GM12878 (cell line): ENCODE data around the gene SDHAF2. TPM values are rescaled to one million over a fixed set of nuclear protein-coding genes. Genes with fewer than 3 reads are reported as not detected.

Source experiments
- ATAC-seq: fragments of 200-7000 bp; cut with Tn5 transposase; 3 replicates; pipeline ENCODE4 v1.9.1; 2020; ENCODE audit warnings: mild to moderate bottlenecking, moderate library complexity
- BruUV-seq: library from RNA; stranded (reverse); fragments of 400-500 nt; replicated peaks from 2 replicates; lab custom pipeline; 2021; lab: Mats Ljungman, UMichigan
- CTCF ChIA-PET: fragments of 300-600 bp; sonication (Branson Sonifier 250); formaldehyde crosslinking; extraction: SDS; loops from one replicate; lab custom pipeline; 2021; ENCODE audit warnings: inconsistent platforms; lab: Yijun Ruan, JAX
- POLR2A ChIA-PET: fragments of 350-600 bp; formaldehyde crosslinking; extraction: SDS; loops from one replicate; lab custom pipeline; 2021; ENCODE audit warnings: inconsistent platforms; lab: Charles Lee
- RAD21 ChIA-PET: fragments of 300-600 bp; sonication (Branson Sonifier 250); formaldehyde crosslinking; loops from one replicate; lab custom pipeline; 2023; ENCODE audit warnings: antibody characterized with exemption; ENCODE audit not compliant: unreplicated experiment; lab: Charles Lee
- SMC1A ChIA-PET: fragments of 300-600 bp; sonication (Branson Sonifier 250); formaldehyde crosslinking; loops from one replicate; lab custom pipeline; 2023; ENCODE audit not compliant: unreplicated experiment, uncharacterized antibody; lab: Charles Lee
- DNase-seq: peaks from one replicate; pipeline ENCODE4 v3.0.0-alpha.2; 2011; ENCODE audit warnings: low read depth, low spot score
- FAIRE-seq: peaks from 3 replicates; lab custom pipeline; 2011; peaks lifted over from hg19 to GRCh38; lab: Jason Lieb, UNC
- H2AFZ ChIP-seq: 2 replicates; pipeline ENCODE4 v1.6.0; 2011; ENCODE audit warnings: low read depth, low read length, control low read depth; ENCODE audit not compliant: control insufficient read depth
- H3K27ac ChIP-seq: 2 replicates; pipeline ENCODE4 v1.5.1; 2011; ENCODE audit warnings: control low read depth; ENCODE audit not compliant: control insufficient read depth, insufficient read depth
- H3K27me3 ChIP-seq, 2 experiments: replicated peaks in 1 of 2; 2 replicates each; pipeline versions ENCODE4 v1.6.0 to v1.6.1; 2011; ENCODE audit warnings: low read length in 1 of 2; ENCODE audit not compliant: control insufficient read depth in 2 of 2, insufficient read depth in 2 of 2
- H3K36me3 ChIP-seq, 2 experiments: 2 replicates each; pipeline ENCODE4 v1.5.1; 2011; ENCODE audit warnings: low read length in 1 of 2; ENCODE audit not compliant: control insufficient read depth in 2 of 2, insufficient read depth in 2 of 2
- H3K4me1 ChIP-seq: 2 replicates; pipeline ENCODE4 v1.6.1; 2011; ENCODE audit warnings: mild to moderate bottlenecking, low read length, moderate library complexity, mixed read lengths; ENCODE audit not compliant: control insufficient read depth, insufficient read depth
- H3K4me2 ChIP-seq: 2 replicates; pipeline ENCODE4 v1.6.0; 2011; ENCODE audit warnings: control low read depth; ENCODE audit not compliant: control insufficient read depth, insufficient read depth
- H3K4me3 ChIP-seq: fragments of 200-600 bp; sonication (generic); 2 replicates; pipeline ENCODE4 v1.5.1; 2016
- H3K79me2 ChIP-seq: 2 replicates; pipeline ENCODE4 v1.6.0; 2011; ENCODE audit warnings: low read length; ENCODE audit not compliant: control insufficient read depth, insufficient read depth
- H3K9ac ChIP-seq: 2 replicates; pipeline ENCODE4 v1.8.0; 2011; ENCODE audit warnings: low read length, control low read depth, mixed read lengths; ENCODE audit not compliant: control insufficient read depth, insufficient read depth
- H3K9me3 ChIP-seq: replicated peaks from 3 replicates; pipeline ENCODE4 v1.5.1; 2011; ENCODE audit warnings: mild to moderate bottlenecking, low read length; ENCODE audit not compliant: control insufficient read depth, insufficient read depth
- H4K20me1 ChIP-seq: 2 replicates; pipeline ENCODE4 v1.6.0; 2011; ENCODE audit not compliant: control insufficient read depth, insufficient read depth
- BCL3 ChIP-seq: IDR thresholded peaks from 2 replicates; pipeline ENCODE4 v1.6.1; 2011; ENCODE audit warnings: borderline replicate concordance, low read depth, mild to moderate bottlenecking, moderate library complexity, low read length; ENCODE audit not compliant: insufficient read depth, poor library complexity, severe bottlenecking
- BCLAF1 ChIP-seq: fragments of 450-650 bp; IDR thresholded peaks from 2 replicates; pipeline ENCODE4 v1.6.1; 2017; ENCODE audit warnings: antibody characterized with exemption, mild to moderate bottlenecking, moderate library complexity
- CHD2 ChIP-seq: IDR thresholded peaks from 2 replicates; pipeline ENCODE4 v1.6.1; 2011; ENCODE audit warnings: low read depth, low read length, improper control_type of control experiment, borderline replicate concordance
- DPF2 ChIP-seq: fragments of 450-650 bp; IDR thresholded peaks from 2 replicates; pipeline ENCODE4 v1.6.1; 2017; ENCODE audit warnings: mild to moderate bottlenecking
- HDAC2 ChIP-seq: fragments of 200-600 bp; sonication (generic); IDR thresholded peaks from 2 replicates; pipeline ENCODE4 v1.6.1; 2017
- KLF5 ChIP-seq: fragments of 450-650 bp; IDR thresholded peaks from 2 replicates; pipeline ENCODE4 v1.6.1; 2014; ENCODE audit warnings: mild to moderate bottlenecking; ENCODE audit not compliant: partially characterized antibody
- MLLT1 ChIP-seq: fragments of 450-650 bp; IDR thresholded peaks from 2 replicates; pipeline ENCODE4 v1.6.1; 2016; ENCODE audit warnings: mild to moderate bottlenecking
- MTA2 ChIP-seq: fragments of 450-650 bp; IDR thresholded peaks from 2 replicates; pipeline ENCODE4 v1.6.1; 2016; ENCODE audit warnings: low read depth, mild to moderate bottlenecking, moderate library complexity
- PAX5 ChIP-seq: IDR thresholded peaks from 2 replicates; pipeline ENCODE4 v1.6.1; 2011; ENCODE audit warnings: low read depth, low read length, borderline replicate concordance
- PAX8 ChIP-seq: fragments of 450-650 bp; IDR thresholded peaks from 2 replicates; pipeline ENCODE4 v1.6.1; 2017; ENCODE audit warnings: mild to moderate bottlenecking, moderate library complexity
- PBX3 ChIP-seq: IDR thresholded peaks from 2 replicates; pipeline ENCODE4 v1.6.1; 2011; ENCODE audit warnings: mild to moderate bottlenecking, low read depth, low read length, moderate library complexity; ENCODE audit not compliant: insufficient replicate concordance
- SMC3 ChIP-seq: IDR thresholded peaks from 2 replicates; pipeline ENCODE4 v1.6.1; 2011; ENCODE audit warnings: low read length, improper control_type of control experiment, borderline replicate concordance
- TAF1 ChIP-seq: IDR thresholded peaks from 2 replicates; pipeline ENCODE4 v1.6.1; 2011; ENCODE audit warnings: mild to moderate bottlenecking, low read depth, low read length, borderline replicate concordance
- WGBS: methylation state at CpG from one replicate; pipeline ENCODE4 v1.1.6; 2016; ENCODE audit warnings: low lambda C conversion rate; ENCODE audit not compliant: insufficient replicate concordance, insufficient coverage; ENCODE audit errors: missing lambda C conversion rate; 5-methylcytosine and 5-hydroxymethylcytosine counted together
- in situ Hi-C: fragments of 300-500 bp; cut with MboI; formaldehyde crosslinking; loops from 9 replicates; pipeline ENCODE4 v1.14.3; 2018; ENCODE audit warnings: mixed read lengths
- intact Hi-C: fragments of 100-400 bp; cut with micrococcal nuclease; formaldehyde crosslinking; loops from one replicate; pipeline ENCODE4 v1.14.2; 2022; ENCODE audit not compliant: unreplicated experiment
- polyA plus RNA-seq, 11 experiments: library from polyadenylated mRNA; depleted of rRNA in 4 of 11; unstranded in 6 of 11; stranded (reverse) in 5 of 11; fragments of >200 nt; fragmentation: Nextera tagmentation in 4 of 11; fragmentation: Illumina TruSeq in 1 of 11; extraction: Ambion mirVana in 4 of 11; extraction: Trizol in 1 of 11; gene quantifications; 1 replicate in 1 of 11; 2 replicates in 10 of 11; pipeline versions ENCODE4 v1.2.1 to v1.2.3, GENCODE V29; 2011 to 2016; ENCODE audit warnings: inconsistent platforms in 2 of 11, missing spikeins in 2 of 11, low read depth in 1 of 11
- total RNA-seq, 4 experiments: library from RNA; depleted of rRNA in 3 of 4; stranded (reverse); fragments of >200 nt in 3 of 4; fragmentation: Illumina TruSeq in 1 of 4; extraction: Trizol in 1 of 4; gene quantifications; 2 replicates each; pipeline versions ENCODE4 v1.2.1 to v1.2.3, GENCODE V29; 2013 to 2021

The SDHAF2 gene
- total and polyA plus RNA-seq, 10 of the 15 experiments (the other 5 are each of a cell fraction or from before 2014, with no cell fraction given) = 30.6 to 160 (median 78.3) TPM

GRCh38 chr11:61472868-61473267 is 42.9 kb downstream of the SDHAF2 start (continued):
- TF ChIP-seq HDAC2 = no peak
- no peak for TF ChIP-seq MTA2
- TF ChIP-seq PBX3 = no peak
- no peak for TF ChIP-seq PAX8
- no peak for TF ChIP-seq BCLAF1
- TF ChIP-seq, all 136 proteins: peak for 0

GRCh38 chr11:61473370-61474012 is 43.6 kb downstream of the SDHAF2 start:
- Histone ChIP-seq H3K9ac (no peak overlapping the region), H4K20me1 (peaks cover 3% of the 10 kb centered on the region; the same call in 1 of the 2 replicates), H3K79me2 (no peaks in the 10 kb centered on the region), H3K27me3 (no peaks in the 10 kb centered on the region), H3K4me3 (no peak overlapping the region), H3K9me3 (no peaks in the 10 kb centered on the region), H3K4me2 (no peak overlapping the region), H3K4me1 (no peaks in the 10 kb centered on the region), H3K36me3 (no peaks in the 10 kb centered on the region; a peak in 1 of 4 replicates), H3K27ac (no peak overlapping the region), H2AFZ (no peak overlapping the region)
- DNase-seq (no peak), ATAC-seq (no peak), FAIRE-seq (no peak)
- ChIA-PET SMC1A (no interaction called here), CTCF (interaction anchor here (0.6 to 1.9 kb wide), 4 partner anchors 9 to 194 kb away, joined by 3 to 7 read pairs (median 4); no protein-coding TSS in a partner anchor), RAD21 (interaction anchor here (0.7 kb wide), 1 partner anchor 25 kb away, joined by 4 read pairs; no protein-coding TSS in a partner anchor), POLR2A (no interaction called here)
- intact Hi-C loops = loop anchor here (10.0 kb wide), 1 partner anchor 261 kb away; no protein-coding TSS in a partner anchor
- 51% methylated on average over 3 of the region's 3 CpGs for WGBS
- no TSS peak for BruUV-seq
- in situ Hi-C loops = no loop called here
- TF ChIP-seq KLF5 (no peak), CHD2 (no peak), BCL3 (no peak), SMC3 (no peak), TAF1 (no peak), DPF2 (no peak), MLLT1 (no peak), PBX3 (no peak), PAX5 (no peak)
